H7 (cell line): ENCODE measurements around the gene NAGK. TPM values are rescaled to one million over a fixed set of nuclear protein-coding genes. Genes with fewer than 3 reads are reported as not detected.
"Not testable (repeated sequence)": the region's sequence is repeated elsewhere in the genome, so short reads cannot be mapped to it uniquely, and the experiment has no call there.

Experiments
- DNase-seq: peaks from one replicate; pipeline ENCODE4 v3.0.0; 2012
- H3K27me3 ChIP-seq: 2 replicates; pipeline ENCODE4 v1.6.0; 2011; ENCODE audit warnings: mild to moderate bottlenecking, low read length; ENCODE audit not compliant: control insufficient read depth, insufficient read depth
- H3K36me3 ChIP-seq: replicated peaks from 2 replicates; pipeline ENCODE4 v1.5.1; 2011; ENCODE audit warnings: low read length; ENCODE audit not compliant: control insufficient read depth, insufficient read depth
- H3K4me3 ChIP-seq: 2 replicates; pipeline ENCODE4 v1.5.1; 2011; ENCODE audit warnings: low read depth, mild to moderate bottlenecking, control low read depth, low read length, moderate library complexity; ENCODE audit not compliant: insufficient read depth
- total RNA-seq: library from RNA; depleted of rRNA; stranded (reverse); fragments of >200 nt; shearing (Covaris generic); gene quantifications from 2 replicates; pipeline ENCODE4 v1.2.3, GENCODE V29; 2014; rRNA removed

Gene NAGK
- total RNA-seq: 40.9 and 51.7 TPM in 2 replicates

- peak; percentile 99 for DNase-seq
- Histone ChIP-seq H3K27me3 (no peaks in the 10 kb centered on the region), H3K4me3 (peak within 1 kb of the TSS; percentile 91), H3K36me3 (peaks cover 7% of the 10 kb centered on the region)
Measured at GRCh38 chr2:71068218-71069035, at the start of gene NAGK. Gene NAGK (plus strand): TSS chr2:71068648. CDS start chr2:71068684, 36 bp downstream.

DNA sequence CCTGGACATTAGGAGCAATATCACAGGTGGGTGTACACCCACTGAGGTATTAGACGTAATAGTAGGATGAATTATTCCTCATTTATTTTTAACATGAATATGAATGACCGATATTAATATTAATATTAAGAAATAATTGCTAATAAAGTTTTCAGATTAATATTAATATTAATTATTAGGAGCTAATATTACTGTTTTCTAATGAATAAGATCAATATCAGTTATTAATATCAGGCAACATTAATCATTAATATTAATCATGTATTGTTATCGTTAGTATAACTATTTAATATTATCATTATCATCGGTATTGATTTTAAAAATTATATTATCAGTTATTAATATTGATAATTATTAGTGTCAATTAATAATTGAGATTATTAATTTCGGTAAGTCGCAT is 48.5 kb upstream of the NAGK start:
- not testable (repeated sequence) for H3K4me3 ChIP-seq, DNase-seq, H3K27me3 ChIP-seq, H3K36me3 ChIP-seq

GRCh38 chr2:71021394-71021793 is 47.1 kb upstream of the NAGK start:
- not testable (repeated sequence) for H3K4me3 ChIP-seq, H3K36me3 ChIP-seq, DNase-seq, H3K27me3 ChIP-seq

DNA sequence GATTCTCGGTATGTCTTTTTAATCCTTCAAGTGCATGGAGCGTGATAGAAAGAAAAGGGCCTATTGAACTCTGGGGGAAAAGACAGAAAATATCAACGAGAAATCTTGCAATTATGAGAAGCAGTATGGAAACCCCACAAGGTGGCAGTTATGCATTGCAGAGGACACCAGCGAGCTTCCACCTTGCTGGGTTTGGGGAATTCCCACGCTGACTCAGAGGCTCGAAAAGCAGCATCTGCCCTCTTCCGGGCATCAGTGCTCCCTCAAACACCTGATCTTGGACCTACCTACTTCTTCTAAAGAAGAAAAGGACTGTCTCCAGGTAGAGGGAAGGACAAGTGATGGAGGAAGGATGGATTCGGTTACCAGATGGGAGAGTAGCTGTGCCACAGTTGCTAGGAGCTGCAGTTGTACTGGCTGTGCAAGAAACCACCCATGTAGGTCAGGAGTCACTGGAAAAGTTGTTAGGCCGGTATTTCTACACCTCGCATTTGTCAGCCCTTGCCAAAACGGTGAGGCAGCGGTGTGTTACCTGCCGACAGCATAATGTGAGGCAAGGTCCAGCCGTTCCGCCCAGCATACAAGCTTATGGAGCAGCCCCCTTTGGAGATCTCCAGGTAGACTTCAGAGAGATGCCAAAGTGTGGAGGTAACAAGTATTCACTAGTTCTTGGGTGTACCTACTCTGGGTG is 44.8 kb upstream of the NAGK start:
- DNase-seq, H3K4me3 ChIP-seq, H3K27me3 ChIP-seq, H3K36me3 ChIP-seq: not testable (repeated sequence)

- H3K4me3 ChIP-seq, DNase-seq, H3K27me3 ChIP-seq, H3K36me3 ChIP-seq: not testable (repeated sequence)
Measured at GRCh38 chr2:71036296-71036695, 32.2 kb upstream of the NAGK start.

- no peaks in the 10 kb centered on the region for H3K27me3 ChIP-seq
- H3K4me3 ChIP-seq: no peak overlapping the region
- DNase-seq: no peak
- H3K36me3 ChIP-seq: no peaks in the 10 kb centered on the region
Measured at GRCh38 chr2:71042287-71042686, 26.2 kb upstream of the NAGK start.

DNA sequence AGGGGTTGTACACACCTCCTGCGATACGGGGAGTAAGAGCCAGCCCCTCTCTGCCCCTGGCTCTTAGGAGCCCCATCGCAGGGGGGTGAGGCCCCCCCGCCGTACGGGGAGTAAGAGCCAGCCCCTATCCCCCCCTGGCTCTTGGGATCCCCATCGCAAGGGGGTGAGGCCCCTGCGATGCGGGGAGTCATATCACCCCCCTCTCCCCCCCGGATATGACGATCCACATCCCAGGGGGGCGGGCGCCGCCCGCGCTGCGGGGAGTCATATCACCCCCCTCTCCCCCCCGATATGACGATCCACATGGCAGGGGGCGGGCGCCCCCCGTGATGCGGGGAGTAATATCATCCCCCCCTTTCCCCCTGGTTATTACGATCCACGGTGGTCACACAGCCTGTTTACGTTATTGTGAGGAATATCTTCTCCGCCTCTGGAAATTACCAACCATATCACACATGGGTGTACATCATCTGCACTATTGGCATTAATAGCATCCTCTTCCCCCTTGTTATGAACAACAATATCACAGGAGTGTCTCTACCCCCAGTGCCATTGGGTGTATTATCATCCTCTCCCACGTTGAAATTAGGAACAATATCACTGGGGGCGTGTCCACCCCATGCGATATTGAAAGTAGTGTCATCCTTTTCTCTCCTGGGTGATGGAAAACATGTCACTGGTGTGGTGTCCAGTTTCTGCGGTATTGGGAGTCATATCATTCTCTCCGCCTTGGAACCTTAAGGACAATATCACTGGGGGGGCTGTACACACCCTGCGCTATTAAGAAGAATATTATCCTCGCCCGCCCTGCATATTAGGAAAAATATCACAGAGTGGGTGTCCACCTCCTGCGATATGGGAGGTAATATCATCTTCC is 24.7 kb upstream of the NAGK start:
- Histone ChIP-seq H3K4me3 (no peak overlapping the region), H3K36me3 (no peaks in the 10 kb centered on the region), H3K27me3 (no peaks in the 10 kb centered on the region)
- no peak for DNase-seq

- H3K36me3 ChIP-seq: no peaks in the 10 kb centered on the region
- H3K27me3 ChIP-seq: no peaks in the 10 kb centered on the region
- DNase-seq: no peak
- H3K4me3 ChIP-seq: no peak overlapping the region
Measured at GRCh38 chr2:71045151-71045550, 23.3 kb upstream of the NAGK start.

DNA sequence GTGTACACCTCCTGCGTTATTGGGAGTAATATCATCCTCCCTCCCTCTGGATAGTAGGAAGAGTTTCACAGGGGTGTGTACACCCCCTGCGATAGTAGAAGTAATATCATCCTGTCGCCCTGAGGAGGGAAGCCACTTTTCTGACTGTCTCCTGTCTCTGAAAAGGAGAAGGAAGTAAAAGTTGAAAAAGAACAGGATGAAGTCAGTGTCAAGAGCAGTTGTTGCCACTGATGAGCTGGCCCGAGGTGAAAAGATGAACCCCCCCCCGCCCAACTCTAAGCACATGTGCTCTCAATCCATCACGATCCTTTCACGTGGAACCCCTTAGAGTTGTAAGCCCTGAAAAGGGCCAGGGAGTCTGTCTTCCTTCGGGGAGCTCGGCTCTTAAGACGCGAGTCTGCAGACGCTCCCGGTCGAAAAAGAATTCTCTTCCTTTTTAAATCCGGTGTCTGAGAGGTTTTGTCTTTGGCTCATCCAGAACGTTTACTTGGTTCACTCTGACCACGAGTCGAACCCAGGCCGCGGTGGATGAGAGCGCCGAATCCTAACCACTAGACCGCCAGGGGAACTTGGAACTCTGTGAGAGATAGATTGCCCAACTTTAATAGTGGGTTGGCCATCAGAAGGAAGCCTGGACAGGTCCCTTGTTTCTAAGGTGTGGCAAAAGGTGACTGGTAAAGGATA is 22.4 kb upstream of the NAGK start:
- Histone ChIP-seq H3K4me3 (no peak overlapping the region), H3K27me3 (no peaks in the 10 kb centered on the region), H3K36me3 (no peaks in the 10 kb centered on the region)
- no peak for DNase-seq

- no peak for DNase-seq
- Histone ChIP-seq H3K27me3 (no peaks in the 10 kb centered on the region; the same call in 1 of the 2 replicates), H3K36me3 (no peaks in the 10 kb centered on the region), H3K4me3 (no peak overlapping the region)
Measured at GRCh38 chr2:71048096-71048495, 20.4 kb upstream of the NAGK start.

- H3K4me3 ChIP-seq, H3K27me3 ChIP-seq, H3K36me3 ChIP-seq: not testable (repeated sequence)
Measured at GRCh38 chr2:71049704-71050360, 18.6 kb upstream of the NAGK start.

GRCh38 chr2:71055206-71055740 is 13.2 kb upstream of the NAGK start:
- not testable (repeated sequence) for H3K4me3 ChIP-seq, H3K36me3 ChIP-seq, DNase-seq, H3K27me3 ChIP-seq

More at GRCh38 chr2:71049704-71050360, 18.6 kb upstream of the NAGK start:
- not testable (repeated sequence) for DNase-seq

DNA sequence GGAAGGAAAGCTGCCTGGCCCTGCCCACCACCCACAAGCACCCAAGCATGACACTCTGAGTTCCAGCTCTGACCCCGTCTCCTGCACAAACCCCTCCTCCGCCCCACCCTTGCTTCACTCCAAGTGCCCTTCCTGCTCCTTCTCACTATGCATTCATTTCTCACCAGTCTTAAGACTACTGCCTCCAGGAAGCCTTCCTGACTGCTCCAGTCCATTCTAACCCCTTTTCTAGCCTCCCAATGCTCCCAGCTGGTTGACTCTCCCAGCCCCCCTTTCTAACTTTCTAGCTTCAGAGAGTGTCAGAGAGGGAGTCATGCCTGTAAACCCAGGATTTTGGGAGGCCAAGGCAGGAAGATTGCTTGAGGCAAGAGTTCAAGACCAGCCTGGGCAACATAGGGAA is 8.2 kb upstream of the NAGK start:
- Histone ChIP-seq H3K27me3 (peaks cover 2% of the 10 kb centered on the region), H3K4me3 (no peak overlapping the region), H3K36me3 (no peaks in the 10 kb centered on the region)
- DNase-seq: no peak
